HG03442 (cell line): ENCODE results near the gene DECR2.
"Not testable (repeated sequence)": the region's sequence is repeated elsewhere in the genome, so short reads cannot be mapped to it uniquely, and the experiment has no call there.

Experiments
- ATAC-seq: cut with Tn5 transposase; IDR thresholded peaks from one replicate; pipeline ENCODE4 v1.9.1; 2021; ENCODE audit warnings: mild to moderate bottlenecking, moderate library complexity; ENCODE audit not compliant: unreplicated experiment

DECR2 gene

GRCh38 chr16:398561-399339 is 2.9 kb upstream of the DECR2 start:
- ATAC-seq = no peak

GRCh38 chr16:399340-400019 is 2.2 kb upstream of the DECR2 start:
- no peak for ATAC-seq

- ATAC-seq = no peak
These were observed 1.6 kb upstream of the DECR2 start for GRCh38 chr16:400061-400591.

GRCh38 chr16:404971-405486 is 3.3 kb downstream of the DECR2 start:
- ATAC-seq = no peak

GRCh38 chr16:405548-406506 is 4.1 kb downstream of the DECR2 start:
- no peak for ATAC-seq

GRCh38 chr16:407253-407652 is 5.6 kb downstream of the DECR2 start:
- ATAC-seq = no peak

- ATAC-seq = no peak
These were observed 9.0 kb downstream of the DECR2 start for GRCh38 chr16:410516-411178.

GRCh38 chr16:411576-412265 is 10.0 kb downstream of the DECR2 start:
- no peak for ATAC-seq

- ATAC-seq = no peak
These were observed 12.9 kb downstream of the DECR2 start for GRCh38 chr16:414395-415169.

- ATAC-seq = not testable (repeated sequence)
These were observed 13.4 kb downstream of the DECR2 start for GRCh38 chr16:415170-415498.

- ATAC-seq = not testable (repeated sequence)
These were observed 20.5 kb downstream of the DECR2 start for GRCh38 chr16:422179-422578.

- no peak for ATAC-seq
These were observed 22.4 kb downstream of the DECR2 start for GRCh38 chr16:424033-424622.

GRCh38 chr16:424623-425081 is 23.0 kb downstream of the DECR2 start:
- ATAC-seq = no peak

GRCh38 chr16:425082-425718 is 23.5 kb downstream of the DECR2 start, which contains the start of gene RAB11FIP3:
RAB11FIP3 (plus strand) TSS chr16:425649; CDS start chr16:426007, 358 bp downstream.
- peak; percentile 77 for ATAC-seq

- peak; percentile 36 for ATAC-seq
These were observed 24.0 kb downstream of the DECR2 start for GRCh38 chr16:425740-426114.

GRCh38 chr16:426115-426905 is 24.6 kb downstream of the DECR2 start:
- no peak for ATAC-seq

GRCh38 chr16:426906-427249 is 25.2 kb downstream of the DECR2 start:
- ATAC-seq = no peak
